Measurements from ENCODE around the gene ERLIN1.

Gene ERLIN1

DNA sequence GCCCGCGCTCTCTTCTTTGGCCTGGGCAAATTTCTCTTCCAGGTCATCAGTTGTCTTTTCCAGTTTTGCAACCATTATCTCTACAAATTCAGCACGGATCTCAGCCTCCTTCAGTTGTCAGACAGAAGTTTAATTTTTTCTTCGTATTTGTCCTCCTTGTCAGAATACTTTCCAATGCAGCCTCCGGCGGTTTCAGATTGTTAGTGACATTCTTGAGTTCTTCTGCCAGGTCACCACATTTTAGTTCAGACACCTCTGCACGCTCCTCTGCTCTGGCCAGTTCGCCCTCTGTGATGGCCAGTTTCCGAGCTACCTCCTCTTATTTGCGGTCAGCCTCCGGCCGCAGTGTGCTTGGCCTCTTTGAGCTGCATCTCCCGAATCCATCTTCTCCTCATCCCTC, 71.4 kb downstream of the ERLIN1 start:
- Histone ChIP-seq H3F3A (ENCODE audit: insufficient read depth, low read length) (no peaks in the 10 kb centered on the region), H3K79me2 (ENCODE audit: low read length) (no peaks in the 10 kb centered on the region), H3K4me2 (ENCODE audit: low read depth, low read length) (no peak overlapping the region), H3K27me3 (replicated peaks; ENCODE audit: insufficient read depth, low read length) (no peaks in the 10 kb centered on the region), H4K20me1 (ENCODE audit: insufficient read depth, low read length) (no peaks in the 10 kb centered on the region), H3K36me3 (replicated peaks; ENCODE audit: insufficient read depth, low read length) (no peaks in the 10 kb centered on the region), H3K9me3 (replicated peaks; ENCODE audit: insufficient read depth, low read length) (no peaks in the 10 kb centered on the region), H3K4me3 (ENCODE audit: low read length) (no peak overlapping the region), H2AFZ (ENCODE audit: low read length) (no peak overlapping the region), H3K4me1 (ENCODE audit: low read length) (no peaks in the 10 kb centered on the region), H3K9ac (ENCODE audit: low read length) (no peak overlapping the region), H3K27ac (ENCODE audit: low read length) (no peak overlapping the region), H3K9me2 (replicated peaks; ENCODE audit: insufficient read depth, low read length) (no peaks in the 10 kb centered on the region)
- no peak for DNase-seq
- TF ChIP-seq EZH2phosphoT487 (IDR thresholded peaks at IDR 0.05; ENCODE audit: low read length) (no peak), EZH2 (optimal IDR thresholded peaks at IDR 0.05; ENCODE audit: low read depth, low read length) (no peak)
- TF ChIP-seq, protein P1, sequence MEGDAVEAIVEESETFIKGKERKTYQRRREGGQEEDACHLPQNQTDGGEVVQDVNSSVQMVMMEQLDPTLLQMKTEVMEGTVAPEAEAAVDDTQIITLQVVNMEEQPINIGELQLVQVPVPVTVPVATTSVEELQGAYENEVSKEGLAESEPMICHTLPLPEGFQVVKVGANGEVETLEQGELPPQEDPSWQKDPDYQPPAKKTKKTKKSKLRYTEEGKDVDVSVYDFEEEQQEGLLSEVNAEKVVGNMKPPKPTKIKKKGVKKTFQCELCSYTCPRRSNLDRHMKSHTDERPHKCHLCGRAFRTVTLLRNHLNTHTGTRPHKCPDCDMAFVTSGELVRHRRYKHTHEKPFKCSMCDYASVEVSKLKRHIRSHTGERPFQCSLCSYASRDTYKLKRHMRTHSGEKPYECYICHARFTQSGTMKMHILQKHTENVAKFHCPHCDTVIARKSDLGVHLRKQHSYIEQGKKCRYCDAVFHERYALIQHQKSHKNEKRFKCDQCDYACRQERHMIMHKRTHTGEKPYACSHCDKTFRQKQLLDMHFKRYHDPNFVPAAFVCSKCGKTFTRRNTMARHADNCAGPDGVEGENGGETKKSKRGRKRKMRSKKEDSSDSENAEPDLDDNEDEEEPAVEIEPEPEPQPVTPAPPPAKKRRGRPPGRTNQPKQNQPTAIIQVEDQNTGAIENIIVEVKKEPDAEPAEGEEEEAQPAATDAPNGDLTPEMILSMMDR (IDR thresholded peaks at IDR 0.05; ENCODE audit: low read length), result no peak

DNA sequence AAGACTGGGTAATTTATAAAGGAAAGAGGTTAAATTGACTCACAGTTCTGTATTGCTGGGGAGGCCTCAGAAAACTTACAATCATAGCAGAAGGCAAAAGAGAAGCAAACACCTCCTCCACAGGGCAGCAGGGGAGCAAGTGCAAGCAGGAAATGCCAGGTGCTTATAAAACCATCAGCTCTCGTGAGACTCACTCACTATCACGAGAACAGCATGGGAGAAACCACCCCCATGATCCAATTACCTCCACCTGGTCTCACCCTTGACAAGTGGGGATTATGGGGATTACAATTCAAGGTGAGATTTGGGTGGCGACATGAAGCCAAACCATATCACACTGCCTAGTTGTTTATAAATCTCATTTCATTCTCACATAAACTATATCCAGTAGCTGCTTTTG, 76.2 kb downstream of the ERLIN1 start:
- Histone ChIP-seq H4K20me1 (ENCODE audit: insufficient read depth, low read length) (no peaks in the 10 kb centered on the region), H3K9ac (ENCODE audit: low read length) (no peak overlapping the region), H3K36me3 (replicated peaks; ENCODE audit: insufficient read depth, low read length) (no peaks in the 10 kb centered on the region), H3K27ac (ENCODE audit: low read length) (no peak overlapping the region), H2AFZ (ENCODE audit: low read length) (peak overlapping the region; percentile 27; the same call in 1 of the 2 replicates), H3F3A (ENCODE audit: insufficient read depth, low read length) (no peaks in the 10 kb centered on the region), H3K79me2 (ENCODE audit: low read length) (no peaks in the 10 kb centered on the region), H3K4me3 (ENCODE audit: low read length) (no peak overlapping the region), H3K27me3 (replicated peaks; ENCODE audit: insufficient read depth, low read length) (no peaks in the 10 kb centered on the region), H3K9me3 (replicated peaks; ENCODE audit: insufficient read depth, low read length) (no peaks in the 10 kb centered on the region), H3K4me2 (ENCODE audit: low read depth, low read length) (no peak overlapping the region), H3K4me1 (ENCODE audit: low read length) (no peaks in the 10 kb centered on the region), H3K9me2 (replicated peaks; ENCODE audit: insufficient read depth, low read length) (no peaks in the 10 kb centered on the region)
- TF ChIP-seq, protein P1 (IDR thresholded peaks at IDR 0.05; ENCODE audit: low read length), result no peak
- TF ChIP-seq EZH2 (optimal IDR thresholded peaks at IDR 0.05; ENCODE audit: low read depth, low read length), result no peak
- TF ChIP-seq EZH2phosphoT487 (IDR thresholded peaks at IDR 0.05; ENCODE audit: low read length), result no peak
- DNase-seq, result peak; percentile 60

- no peaks in the 10 kb centered on the region for H4K20me1 ChIP-seq (ENCODE audit: insufficient read depth, low read length)
Observed at GRCh38 chr10:100106865-100107264, 79.0 kb downstream of the ERLIN1 start.

More at GRCh38 chr10:100106865-100107264, 79.0 kb downstream of the ERLIN1 start:
- no peaks in the 10 kb centered on the region for H3K79me2 ChIP-seq (ENCODE audit: low read length)
- no peak for DNase-seq
- H3F3A ChIP-seq (ENCODE audit: insufficient read depth, low read length), result no peaks in the 10 kb centered on the region
- no peak overlapping the region for H3K4me3 ChIP-seq (ENCODE audit: low read length)
- no peaks in the 10 kb centered on the region for H3K27me3 ChIP-seq (replicated peaks; ENCODE audit: insufficient read depth, low read length)
- no peaks in the 10 kb centered on the region for H3K36me3 ChIP-seq (replicated peaks; ENCODE audit: insufficient read depth, low read length)
- H3K4me1 ChIP-seq (ENCODE audit: low read length), result no peaks in the 10 kb centered on the region
- no peak overlapping the region for H2AFZ ChIP-seq (ENCODE audit: low read length)
- no peak overlapping the region for H3K9ac ChIP-seq (ENCODE audit: low read length)
- H3K9me3 ChIP-seq (replicated peaks; ENCODE audit: insufficient read depth, low read length), result no peaks in the 10 kb centered on the region
- TF ChIP-seq EZH2phosphoT487 (IDR thresholded peaks at IDR 0.05; ENCODE audit: low read length) (no peak), EZH2 (optimal IDR thresholded peaks at IDR 0.05; ENCODE audit: low read depth, low read length) (no peak)
- TF ChIP-seq, protein P1 (IDR thresholded peaks at IDR 0.05; ENCODE audit: low read length), result no peak
- no peaks in the 10 kb centered on the region for H3K9me2 ChIP-seq (replicated peaks; ENCODE audit: insufficient read depth, low read length)
- H3K27ac ChIP-seq (ENCODE audit: low read length), result no peak overlapping the region
- no peak overlapping the region for H3K4me2 ChIP-seq (ENCODE audit: low read depth, low read length)

Data from MM.1S (cell line).